GM21367 (cell line): ENCODE data around the gene COQ10A.
"Not testable (repeated sequence)": the region's sequence is repeated elsewhere in the genome, so short reads cannot be mapped to it uniquely, and the experiment has no call there.

Experiments
- ATAC-seq: cut with Tn5 transposase; IDR thresholded peaks from one replicate; pipeline ENCODE4 v1.9.1; 2021; ENCODE audit not compliant: unreplicated experiment

Gene COQ10A

DNA sequence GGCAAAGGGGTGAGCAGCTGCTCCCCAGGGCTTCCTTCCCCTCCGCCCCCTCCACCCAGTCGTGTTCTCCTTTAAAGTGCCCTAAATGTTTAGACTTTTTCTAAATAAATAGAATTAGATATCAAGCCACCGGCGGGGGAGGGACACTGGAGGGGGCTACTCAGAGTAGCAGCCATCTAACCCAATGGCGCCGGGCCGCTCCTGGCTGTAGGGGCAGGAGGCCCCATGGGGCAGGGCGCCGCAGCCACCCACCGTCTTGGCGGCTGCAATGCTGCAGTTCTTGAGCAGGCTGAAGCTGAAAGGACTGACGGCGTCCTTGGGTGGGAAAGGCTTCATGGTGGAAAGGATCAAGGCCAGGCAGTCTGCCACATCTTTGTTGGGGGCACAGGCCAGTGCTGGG is 23.8 kb upstream of the COQ10A start:
- no peak for ATAC-seq

DNA sequence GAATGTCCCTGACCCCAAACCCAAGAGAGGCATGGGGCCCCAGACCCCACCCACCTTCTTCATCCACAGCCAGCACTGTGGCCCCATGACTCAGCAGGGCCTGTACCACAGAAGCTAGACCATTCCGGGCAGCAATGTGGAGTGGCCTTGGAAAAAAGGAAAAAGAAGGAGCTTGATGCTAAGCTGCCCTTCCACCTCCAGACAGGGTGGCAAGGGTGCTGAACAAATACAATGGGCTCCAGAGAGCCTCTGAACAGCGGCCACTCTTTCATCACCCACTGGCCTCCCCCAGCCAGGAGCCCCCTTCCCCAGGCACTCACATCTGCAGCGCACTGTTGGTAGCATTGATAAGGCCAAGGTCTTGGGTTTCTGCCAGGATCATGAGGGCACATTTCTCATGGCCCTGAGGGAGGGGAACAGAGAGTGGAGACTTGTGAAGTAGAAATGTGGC is 23.0 kb upstream of the COQ10A start:
- ATAC-seq: no peak

DNA sequence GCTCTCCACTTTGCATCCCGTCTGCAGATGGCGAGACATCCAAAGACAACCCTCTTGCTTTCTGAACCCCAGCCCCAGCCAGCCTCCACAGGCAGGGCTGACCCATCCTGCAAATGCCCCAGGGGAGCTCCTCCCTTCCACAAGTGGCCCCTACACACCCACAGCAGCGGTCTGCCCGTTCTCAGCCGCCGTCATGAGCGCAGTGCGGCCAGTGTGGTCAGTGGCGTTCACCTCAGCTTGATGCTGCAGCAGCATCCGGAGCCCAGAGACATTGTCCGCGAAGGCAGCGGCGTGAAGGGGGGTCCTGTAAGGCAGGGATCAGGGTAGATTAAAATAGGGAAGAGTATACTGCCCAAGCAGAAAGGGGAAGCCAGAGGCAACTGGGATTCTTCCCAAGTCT is 22.2 kb upstream of the COQ10A start:
- ATAC-seq: no peak

DNA sequence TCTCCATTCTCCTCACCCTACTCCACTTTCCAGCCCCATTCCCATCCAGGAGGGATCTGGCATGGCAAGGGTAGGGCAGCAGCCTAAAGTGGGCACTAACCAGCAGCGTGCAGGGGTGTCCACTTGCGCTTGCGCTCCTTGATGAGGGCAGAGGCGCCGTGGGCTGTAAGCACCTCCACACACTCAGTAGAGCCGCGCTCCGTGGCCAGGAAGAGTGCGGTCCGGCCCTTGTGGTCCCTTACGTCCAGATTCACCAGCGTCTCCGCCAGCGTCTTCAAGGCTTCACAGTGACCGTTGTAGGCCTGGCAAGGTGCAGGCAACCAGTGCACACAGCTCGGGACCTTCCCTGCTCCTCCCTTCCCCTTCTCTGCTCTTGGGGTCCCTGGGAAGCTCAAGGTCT is 18.8 kb upstream of the COQ10A start:
- no peak for ATAC-seq

DNA sequence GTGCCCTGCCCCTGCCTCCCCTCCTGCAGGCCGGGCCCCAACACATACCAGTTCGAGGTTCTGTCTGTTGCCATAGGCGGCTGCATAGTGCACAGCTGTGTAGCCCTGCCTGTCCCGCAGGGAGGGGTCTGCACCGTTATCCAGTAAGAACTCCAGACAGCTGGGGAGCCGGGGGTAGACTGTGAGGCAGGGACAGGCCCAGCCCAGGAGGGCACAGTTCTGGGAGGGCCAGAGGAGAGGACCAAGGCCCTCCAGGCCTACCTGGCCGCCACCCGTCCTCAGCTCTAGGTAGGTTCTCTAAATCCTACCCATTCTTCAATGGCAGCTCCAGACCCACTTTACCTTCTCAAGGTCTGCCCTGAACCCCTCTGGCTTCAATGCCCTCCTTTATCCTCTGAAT is 18.0 kb upstream of the COQ10A start:
- no peak for ATAC-seq

DNA sequence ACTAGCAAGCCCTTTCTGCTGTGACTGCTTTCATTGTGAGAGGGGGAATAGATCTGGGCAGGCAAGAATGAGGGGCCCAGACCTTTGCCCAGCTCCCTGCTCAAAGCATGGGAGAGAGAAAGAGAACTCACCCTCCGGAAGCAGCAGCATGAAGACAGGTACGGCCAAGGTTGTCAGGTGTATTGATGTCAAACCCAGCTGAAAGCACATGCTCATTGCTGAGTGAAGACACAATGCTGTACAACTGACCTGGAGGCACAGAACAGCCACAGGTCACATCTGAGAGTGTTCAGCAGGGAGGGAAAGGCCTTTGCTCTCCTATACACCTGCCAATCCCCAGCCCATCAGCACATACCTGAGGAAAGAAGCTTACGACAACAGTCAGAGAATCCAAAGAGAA is 14.1 kb upstream of the COQ10A start:
- no peak for ATAC-seq

DNA sequence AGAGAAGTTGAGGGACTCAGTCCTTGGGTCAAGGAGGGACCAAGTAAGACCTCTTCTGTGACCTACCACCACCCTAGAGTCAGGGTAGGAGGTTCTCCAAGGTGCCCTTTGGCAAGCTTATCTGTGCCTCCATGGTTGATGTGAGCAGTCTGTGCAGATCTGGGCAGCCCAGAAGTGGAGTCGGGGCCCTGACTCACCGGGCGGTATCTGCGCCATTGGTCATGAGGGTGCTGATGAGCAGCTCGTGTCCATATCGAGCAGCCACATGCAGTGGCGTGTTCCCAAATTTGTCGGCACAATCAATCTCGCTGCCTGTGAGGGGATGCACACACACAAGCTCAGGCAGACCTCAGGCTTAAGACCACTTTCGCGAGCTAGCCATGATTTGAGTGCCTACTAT is 13.7 kb upstream of the COQ10A start:
- no peak for ATAC-seq

DNA sequence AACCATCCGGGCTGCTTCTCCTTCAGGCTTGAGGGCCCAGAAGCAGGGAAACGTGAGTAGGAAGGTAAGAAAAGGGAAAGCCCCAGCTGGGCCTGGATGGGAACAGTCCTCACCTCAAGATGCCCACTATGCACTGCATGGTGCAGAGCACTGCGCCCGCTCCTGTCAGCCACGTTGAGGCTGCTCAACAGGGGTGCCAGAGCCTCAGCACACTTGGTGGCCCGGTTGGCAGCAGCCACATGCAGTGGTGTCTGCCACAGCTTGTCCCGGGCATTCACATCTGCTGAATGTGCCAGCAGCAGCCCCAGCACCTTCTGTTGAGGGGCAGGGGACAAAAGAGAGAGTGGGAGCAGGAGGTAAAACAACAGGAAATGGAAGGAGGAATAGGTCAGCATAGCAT is 11.1 kb upstream of the COQ10A start:
- ATAC-seq: no peak

DNA sequence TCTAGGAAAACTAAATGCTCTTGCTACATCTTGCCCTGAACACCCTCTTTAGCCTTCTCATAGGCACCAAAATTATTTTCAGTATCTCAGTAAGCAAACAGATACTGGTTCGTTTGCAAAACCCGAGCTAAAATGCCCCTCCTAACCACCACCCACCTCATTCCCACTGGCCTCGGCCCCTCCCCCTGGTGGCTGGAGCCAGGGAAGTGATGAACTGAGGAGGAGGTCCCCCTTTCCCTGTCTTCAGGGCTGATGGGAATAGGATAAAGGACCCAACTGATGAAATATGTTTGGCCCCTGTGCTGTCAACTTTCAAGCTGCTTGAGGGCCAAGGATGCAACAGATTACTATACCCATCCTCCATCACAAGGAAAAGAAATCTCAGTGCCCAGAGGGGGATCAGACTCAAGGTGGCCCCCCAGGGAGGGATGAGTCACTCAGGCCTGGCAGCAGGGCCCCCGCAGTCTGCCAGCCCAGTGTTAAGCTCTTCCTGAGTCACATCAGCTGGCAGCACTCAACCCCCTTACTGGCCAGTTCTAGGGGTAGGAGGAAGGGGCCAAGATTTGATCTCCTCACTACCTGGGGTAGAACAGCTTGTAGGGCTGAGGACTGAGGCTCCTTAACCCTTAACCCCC is 10.3 kb upstream of the COQ10A start:
- no peak for ATAC-seq

DNA sequence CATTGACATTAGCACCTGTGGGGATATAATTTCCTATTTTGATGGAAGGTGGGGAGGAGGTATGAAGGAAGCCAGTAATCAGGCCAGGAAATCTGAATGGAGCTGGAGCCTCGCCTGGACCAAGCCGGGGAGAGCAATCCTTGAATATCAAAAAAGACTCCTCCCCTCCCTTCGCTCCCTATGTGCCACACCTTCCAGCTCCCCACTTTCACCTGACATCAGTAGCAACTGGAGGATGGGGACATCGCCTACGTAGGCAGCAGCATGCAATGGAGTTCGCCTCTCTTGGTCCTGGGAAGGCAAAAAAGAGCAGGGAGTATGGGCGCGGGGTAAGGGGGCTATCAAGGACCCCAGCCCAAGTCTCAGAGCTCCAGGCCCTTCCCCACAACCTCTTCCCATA is 9.7 kb upstream of the COQ10A start:
- no peak for ATAC-seq

DNA sequence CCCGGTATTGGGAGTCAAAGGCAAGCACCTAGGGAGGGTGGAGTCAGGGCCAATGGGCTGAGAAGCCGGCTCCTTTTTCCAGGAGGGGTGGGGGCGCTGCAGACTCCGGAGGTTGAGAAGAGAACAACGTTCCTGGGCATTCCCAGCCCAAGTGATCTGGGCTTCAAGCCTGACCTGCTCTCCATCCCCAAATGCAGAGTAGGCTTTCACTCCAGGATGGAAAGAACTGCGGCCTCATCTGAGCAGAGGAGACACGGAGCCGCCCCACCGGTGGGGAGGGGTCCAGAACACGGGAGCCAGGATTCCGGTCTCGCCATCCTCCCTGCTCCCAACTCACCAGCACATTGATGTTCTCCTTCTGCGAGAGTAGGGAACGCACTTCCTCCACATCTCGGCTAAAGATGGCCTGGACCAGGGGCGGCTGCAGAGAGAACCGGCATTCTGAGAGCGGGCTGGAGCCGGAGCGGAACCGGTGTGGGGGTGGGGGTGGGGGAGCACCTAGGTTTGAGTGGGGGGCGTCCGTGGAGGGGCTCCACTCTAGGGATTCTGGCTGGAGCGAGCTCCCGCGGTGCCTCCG is 9.2 kb upstream of the COQ10A start:
- no peak for ATAC-seq

DNA sequence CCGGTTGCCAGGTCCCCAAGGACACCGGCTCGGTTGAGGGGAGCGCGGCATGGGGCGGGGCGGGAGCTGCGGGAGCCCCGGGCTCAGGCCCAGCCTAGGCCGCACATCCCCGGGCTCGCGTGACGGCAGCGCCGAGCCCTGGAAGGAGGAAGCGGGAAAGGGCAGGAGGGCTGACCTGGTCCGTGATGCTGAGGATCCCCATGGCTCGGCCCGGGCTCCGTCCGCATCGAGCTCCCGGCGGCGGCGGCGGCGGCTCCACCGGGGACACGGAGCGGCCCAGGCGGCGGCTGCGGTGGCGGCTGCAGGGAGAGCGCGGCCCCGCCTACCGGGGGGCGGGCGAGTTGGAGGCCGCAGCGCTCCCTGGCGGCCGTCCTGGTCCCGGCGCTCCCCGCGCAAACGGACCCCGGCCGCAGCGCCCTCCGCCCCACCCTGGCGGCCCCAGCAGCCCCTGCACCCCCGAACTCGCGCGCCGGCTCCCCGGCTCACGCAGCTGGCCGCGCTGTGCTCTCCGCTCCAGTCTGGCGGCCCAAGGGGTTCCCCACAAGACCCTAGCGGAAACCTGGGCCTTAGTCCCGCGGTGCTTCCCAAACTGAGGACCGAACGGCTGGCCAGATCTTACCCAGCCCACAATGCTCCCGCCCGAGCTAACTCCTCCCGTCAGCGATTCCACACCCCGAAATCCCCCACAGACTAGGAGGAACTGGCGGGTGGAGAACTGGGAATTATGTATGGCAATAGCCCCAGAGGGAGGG is 8.5 kb upstream of the COQ10A start, which contains the start of gene ANKRD52:
ANKRD52 (minus strand) TSS at position 317 of the 752 bp plus-strand sequence; CDS start at position 202, 115 bp downstream.
- peak; percentile 81 for ATAC-seq

DNA sequence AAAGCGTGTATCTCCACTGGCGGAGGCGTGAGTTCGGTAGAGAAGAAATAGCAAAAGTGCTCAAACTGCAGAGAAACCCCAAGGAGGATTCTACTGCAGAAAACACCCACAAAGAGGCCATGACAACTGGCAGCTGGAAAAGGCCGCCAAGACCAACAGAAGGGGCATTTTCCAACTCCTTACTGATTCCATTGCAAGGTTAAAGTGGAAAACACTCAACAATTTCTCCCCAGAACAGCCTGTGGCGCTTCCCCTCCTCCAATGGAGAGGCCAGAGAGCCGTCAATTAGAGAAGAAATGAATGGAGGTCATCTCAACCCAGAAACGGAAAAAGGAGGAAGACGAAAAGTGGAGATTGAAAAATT is 7.9 kb upstream of the COQ10A start:
- ATAC-seq: no peak

DNA sequence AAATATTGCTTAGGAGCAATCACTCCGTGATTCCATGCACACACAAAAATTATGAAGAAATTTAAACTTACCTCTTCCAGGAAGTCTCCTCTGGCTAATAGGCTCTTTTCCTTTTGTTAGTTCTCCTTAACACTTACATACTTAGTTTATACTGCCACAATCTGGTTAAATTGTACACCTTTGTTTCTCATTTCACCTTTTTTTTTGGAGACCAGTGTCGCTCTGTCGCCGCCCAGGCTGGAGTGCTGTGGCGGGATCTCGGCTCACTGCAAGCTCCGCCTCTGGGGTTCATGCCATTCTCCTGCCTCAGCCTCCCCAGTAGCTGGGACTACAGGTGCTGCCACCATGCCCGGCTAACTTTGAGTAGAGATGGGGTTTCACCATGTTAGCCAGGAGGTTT is 6.4 kb upstream of the COQ10A start:
- no peak for ATAC-seq

DNA sequence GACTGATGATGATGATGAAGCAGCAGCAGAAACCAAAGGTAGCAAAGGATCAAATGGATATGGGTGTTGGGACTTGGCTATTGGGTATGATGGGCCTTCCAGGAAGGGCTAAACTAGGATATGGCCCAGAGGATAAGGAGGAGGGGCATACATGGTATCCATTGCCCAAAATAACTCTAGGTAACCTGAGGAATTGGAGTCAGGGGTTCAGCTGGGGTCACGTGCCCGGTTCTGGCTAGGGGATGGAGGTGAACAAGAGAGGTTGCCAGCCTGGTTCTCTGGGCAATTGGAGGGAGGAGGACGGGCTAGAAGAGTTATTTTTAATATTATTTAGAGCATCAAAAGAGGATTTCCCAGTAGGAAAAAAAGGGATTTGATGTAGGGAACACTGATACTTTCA is 5.8 kb upstream of the COQ10A start:
- ATAC-seq: no peak

DNA sequence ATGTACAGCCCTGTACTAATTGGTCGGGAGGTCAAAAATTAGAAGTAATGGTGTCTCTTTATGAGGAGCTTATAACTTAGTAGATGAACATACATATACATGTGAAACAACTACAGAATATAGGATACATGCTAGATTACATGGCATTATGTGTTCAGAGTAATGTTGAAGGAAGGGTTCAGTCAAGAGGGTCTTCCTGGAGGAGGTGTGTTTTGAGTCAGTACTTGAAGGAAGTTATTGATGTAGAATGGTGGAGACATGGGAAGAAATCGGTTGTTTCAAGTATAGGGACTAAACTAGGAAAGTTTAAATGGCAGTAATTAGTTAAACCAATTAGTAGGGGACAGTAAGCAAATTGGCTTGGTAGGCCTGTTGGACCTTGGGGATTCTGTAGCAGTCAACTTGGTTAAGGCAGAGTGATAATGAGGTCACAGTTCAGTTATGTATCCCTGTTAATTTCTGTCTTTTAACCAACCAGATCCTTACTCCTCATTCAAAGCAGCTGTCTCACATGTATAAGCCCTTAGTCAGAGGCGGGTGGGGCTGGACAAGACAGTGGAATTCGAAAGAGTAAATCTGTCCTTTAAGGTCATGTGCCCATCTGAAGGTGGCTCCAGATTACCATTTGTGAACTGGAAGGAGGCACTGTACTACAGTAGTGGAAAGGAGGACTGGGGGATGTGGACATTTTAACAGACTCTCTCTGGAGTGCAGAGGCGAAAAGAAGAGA is 5.1 kb upstream of the COQ10A start:
- ATAC-seq: no peak

DNA sequence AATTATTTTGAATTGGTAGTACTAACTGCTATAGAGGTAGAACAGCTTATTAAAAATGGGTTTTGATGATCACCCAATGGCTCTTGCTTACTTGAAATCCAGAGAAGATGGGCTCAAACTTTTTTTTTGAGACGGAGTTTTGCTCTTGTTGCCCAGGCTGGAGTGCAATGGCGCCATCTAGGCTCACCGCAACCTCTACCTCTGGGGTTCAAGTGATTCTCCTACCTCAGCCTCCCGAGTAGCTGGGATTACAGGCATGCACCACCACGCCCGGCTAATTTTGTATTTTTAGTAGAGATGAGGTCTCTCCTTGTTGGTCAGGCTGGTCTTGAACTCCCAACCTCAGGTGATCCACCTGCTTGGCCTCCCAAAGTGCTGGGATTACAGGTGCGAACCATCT is 3.8 kb upstream of the COQ10A start:
- ATAC-seq: not testable (repeated sequence)

DNA sequence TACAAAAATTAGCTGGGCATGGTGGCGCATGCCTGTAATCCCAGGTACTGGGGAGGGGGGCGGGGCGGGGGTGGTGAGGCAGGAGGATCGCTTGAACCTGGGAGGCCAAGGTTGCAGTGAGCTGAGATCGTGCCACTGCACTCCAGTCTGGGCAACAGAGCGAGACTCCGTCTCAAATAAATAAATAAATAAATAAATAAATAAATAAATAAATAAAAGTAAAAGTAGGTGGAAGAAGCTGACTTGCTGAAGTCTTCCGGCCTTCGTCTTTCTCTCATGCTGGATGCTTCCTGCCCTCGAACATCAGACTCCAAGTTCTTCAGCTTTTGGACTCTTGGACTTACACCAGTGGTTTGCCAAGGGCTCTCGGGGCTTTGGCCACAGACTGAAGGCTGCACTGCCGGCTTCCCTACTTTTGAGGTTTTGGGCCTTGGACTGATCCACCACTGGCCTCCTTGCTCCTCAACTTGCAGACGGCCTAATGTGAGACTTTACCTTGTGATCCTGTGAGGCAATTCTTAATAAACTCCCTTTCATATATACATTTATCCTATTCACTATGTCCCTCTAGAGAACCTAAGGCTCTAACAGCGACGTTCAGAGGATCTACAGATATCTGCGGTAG is 562 bp upstream of the COQ10A start:
- ATAC-seq: not testable (repeated sequence)

DNA sequence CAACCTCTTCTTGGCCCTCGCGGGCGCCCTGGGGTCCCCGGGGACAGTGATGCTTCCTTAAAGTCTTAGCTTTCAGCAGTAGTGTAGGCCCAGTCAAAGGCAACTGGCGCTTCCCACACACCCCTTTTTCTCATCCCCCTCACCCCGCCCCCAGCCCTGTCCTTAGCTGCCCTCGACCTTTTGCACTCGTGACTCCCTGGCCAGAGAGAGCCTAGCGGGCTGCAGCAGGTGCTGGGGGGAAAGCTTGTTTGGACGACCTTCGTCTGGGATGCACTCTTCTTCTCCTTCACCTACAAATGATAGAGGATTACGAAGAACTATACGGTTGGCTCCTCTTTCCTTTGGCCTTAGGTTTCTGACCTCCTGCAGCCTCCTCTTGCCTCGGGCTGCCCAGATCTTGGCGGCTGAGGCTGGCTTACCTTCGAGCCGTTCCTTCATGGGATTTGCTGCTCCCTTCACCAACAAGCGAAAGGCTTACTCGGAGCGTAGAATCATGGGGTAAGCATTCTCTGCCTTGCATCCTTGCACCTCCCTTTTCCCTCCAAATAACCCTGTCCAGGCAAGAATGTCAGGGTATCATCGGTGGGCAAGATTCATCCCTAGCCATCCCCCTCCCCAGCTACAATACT is 815 bp downstream of the COQ10A start:
- no peak for ATAC-seq

DNA sequence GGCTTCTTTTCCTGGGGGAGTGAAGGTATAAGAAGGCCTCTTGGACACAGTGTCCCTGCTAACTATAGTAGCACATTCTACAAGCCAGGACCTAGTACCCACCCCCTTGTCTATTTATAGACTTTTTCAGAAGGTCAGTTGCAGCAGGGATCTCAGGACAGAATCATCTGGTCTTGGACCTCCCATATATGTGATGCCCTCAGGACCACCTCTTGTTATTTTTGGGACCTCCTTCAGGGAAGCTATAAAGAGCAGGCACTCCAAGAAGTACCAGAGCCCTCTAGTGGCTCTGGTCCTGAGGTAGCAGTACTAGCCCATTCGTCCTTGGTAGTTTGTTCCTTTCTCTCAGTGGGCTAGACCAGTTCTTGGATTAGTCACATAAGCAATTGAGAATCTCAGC is 4.3 kb downstream of the COQ10A start:
- ATAC-seq: no peak

DNA sequence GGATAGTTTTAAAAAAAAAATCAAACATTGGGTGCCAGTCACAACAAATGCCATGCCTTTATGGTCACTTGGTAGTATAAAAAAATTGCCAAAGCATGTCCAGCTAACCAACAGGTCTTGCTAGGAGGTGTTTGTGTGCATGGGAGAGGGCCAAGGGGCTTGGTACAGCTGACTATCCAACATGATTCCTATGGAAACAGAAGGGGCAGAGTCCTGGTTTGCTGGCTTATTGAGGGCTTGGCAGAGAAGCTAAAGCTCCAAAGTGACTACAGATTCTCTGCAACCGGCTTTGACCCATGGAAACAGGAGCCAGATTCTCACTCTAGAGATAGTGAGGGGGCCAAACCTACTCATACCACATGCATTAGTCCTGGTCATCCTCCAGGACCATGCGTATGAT is 5.7 kb downstream of the COQ10A start:
- not testable (repeated sequence) for ATAC-seq
